DND-41 (cell line): ENCODE results near the gene STXBP5.

Source experiments
- EZH2 ChIP-seq: IDR thresholded peaks from 3 replicates; pipeline ENCODE4 v1.6.1; 2012; ENCODE audit warnings: borderline replicate concordance, low read depth, mild to moderate bottlenecking, moderate library complexity, low read length, inconsistent platforms; ENCODE audit not compliant: severe bottlenecking
- TF ChIP-seq, protein P1 (sequence below): IDR thresholded peaks from 2 replicates; pipeline ENCODE4 v1.5.1; 2012; ENCODE audit warnings: borderline replicate concordance, low read length, moderate library complexity, mild to moderate bottlenecking; ENCODE audit not compliant: poor library complexity, severe bottlenecking; ENCODE audit errors: extremely low read depth

DNA sequence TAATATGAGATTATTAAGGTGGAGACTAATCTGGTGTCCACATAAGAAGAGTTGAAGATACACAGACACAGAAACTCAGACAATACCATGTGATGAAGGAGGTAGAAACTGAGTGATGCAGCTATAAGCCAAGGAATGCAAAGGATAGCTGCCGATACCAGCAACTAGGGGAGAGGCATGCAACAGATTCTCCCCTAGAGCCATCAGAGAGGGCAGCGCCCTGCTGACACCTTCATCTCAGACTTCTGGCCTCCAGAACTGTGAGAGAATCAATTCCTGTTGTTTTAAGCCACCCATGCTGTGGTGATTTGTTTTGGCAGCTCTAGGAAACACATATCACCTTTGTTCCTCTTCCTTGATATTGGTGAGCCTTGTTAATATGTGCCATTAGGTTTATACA lies 41.5 kb downstream of the STXBP5 start:
- TF ChIP-seq, protein P1, sequence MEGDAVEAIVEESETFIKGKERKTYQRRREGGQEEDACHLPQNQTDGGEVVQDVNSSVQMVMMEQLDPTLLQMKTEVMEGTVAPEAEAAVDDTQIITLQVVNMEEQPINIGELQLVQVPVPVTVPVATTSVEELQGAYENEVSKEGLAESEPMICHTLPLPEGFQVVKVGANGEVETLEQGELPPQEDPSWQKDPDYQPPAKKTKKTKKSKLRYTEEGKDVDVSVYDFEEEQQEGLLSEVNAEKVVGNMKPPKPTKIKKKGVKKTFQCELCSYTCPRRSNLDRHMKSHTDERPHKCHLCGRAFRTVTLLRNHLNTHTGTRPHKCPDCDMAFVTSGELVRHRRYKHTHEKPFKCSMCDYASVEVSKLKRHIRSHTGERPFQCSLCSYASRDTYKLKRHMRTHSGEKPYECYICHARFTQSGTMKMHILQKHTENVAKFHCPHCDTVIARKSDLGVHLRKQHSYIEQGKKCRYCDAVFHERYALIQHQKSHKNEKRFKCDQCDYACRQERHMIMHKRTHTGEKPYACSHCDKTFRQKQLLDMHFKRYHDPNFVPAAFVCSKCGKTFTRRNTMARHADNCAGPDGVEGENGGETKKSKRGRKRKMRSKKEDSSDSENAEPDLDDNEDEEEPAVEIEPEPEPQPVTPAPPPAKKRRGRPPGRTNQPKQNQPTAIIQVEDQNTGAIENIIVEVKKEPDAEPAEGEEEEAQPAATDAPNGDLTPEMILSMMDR: no peak
- no peak for TF ChIP-seq EZH2
